ENCODE measurements around the gene ARID1B. TPM values are rescaled to one million over a fixed set of nuclear protein-coding genes. Genes with fewer than 3 reads are reported as not detected.

ARID1B gene
- total and polyA plus RNA-seq, 7 donors, result 8.4 to 115 (median 69.6) TPM

DNA sequence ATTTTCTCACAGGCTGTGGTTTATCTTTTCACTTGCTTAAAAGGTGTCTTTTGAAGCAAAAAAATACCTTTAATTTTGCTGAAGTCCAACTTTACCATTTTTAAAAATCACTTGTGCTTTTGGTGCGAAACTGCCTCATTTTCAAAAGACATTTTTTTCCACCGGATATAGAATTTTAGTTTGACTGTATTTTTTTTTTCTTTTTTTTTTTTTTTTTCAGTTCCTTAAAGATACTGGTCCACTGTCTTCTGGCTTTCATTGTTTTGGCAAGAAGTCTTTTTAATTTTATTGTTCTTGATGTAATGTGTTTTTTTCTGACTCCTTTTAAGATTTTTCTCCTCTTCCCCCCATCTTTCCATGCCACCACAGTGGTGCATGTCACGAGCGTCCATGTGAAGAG, 198.2 kb downstream of the ARID1B start:
- intact Hi-C loops (cut with DNase I), result loop anchor here (5.0 kb wide), 1 partner anchor 47 kb away; no protein-coding TSS in a partner anchor
- Histone ChIP-seq H3K4me3 (no peak overlapping the region), H3K27me3 (no peaks in the 10 kb centered on the region), H3K27ac (peak overlapping the region in 1 of 4 donors; percentile 65), H3K9me3 (no peaks in the 10 kb centered on the region), H3K36me3 (no peaks in the 10 kb centered on the region), H3K4me1 (peaks cover 0 to 65% (median 52%) of the 10 kb centered on the region in 4 donors)
- no peak for DNase-seq
- WGBS, 2 donors, result 79 to 96% methylated on average over 4 of the region's 4 CpGs
- TF ChIP-seq EP300 (IDR thresholded peaks at IDR 0.05) (no peak), CTCF (IDR thresholded peaks at IDR 0.05) (no peak), POLR2A (IDR thresholded peaks at IDR 0.05) (no peak), POLR2AphosphoS5 (IDR thresholded peaks at IDR 0.05) (no peak)

- Histone ChIP-seq H3K4me1 (peaks cover 0 to 62% (median 47%) of the 10 kb centered on the region in 4 donors), H3K9me3 (no peaks in the 10 kb centered on the region), H3K27me3 (no peaks in the 10 kb centered on the region), H3K27ac (peak overlapping the region in 3 of 4 donors; percentile 24 to 65 (median 51)), H3K36me3 (no peaks in the 10 kb centered on the region), H3K4me3 (peak overlapping the region; percentile 26 to 47 (median 37))
- no peak for TF ChIP-seq POLR2A (IDR thresholded peaks at IDR 0.05)
- TF ChIP-seq POLR2AphosphoS5 (IDR thresholded peaks at IDR 0.05), result no peak
- no peak for TF ChIP-seq EP300 (IDR thresholded peaks at IDR 0.05)
- no peak for TF ChIP-seq CTCF (IDR thresholded peaks at IDR 0.05)
- intact Hi-C loops (cut with DNase I), result loop anchor here (5.0 kb wide), 1 partner anchor 46 kb away; no protein-coding TSS in a partner anchor
- DNase-seq, result peak; percentile 63
- 70 to 84% methylated on average over 21 of the region's 21 CpGs for WGBS, 2 donors
These were observed 199.3 kb downstream of the ARID1B start for GRCh38 chr6:156976216-156977127.

- DNase-seq, result peak; percentile 86
- TF ChIP-seq EP300 (IDR thresholded peaks at IDR 0.05) (peak in 2 of 4 donors; percentile 5 to 10), POLR2A (IDR thresholded peaks at IDR 0.05) (no peak), CTCF (IDR thresholded peaks at IDR 0.05) (no peak), POLR2AphosphoS5 (IDR thresholded peaks at IDR 0.05) (peak in 2 of 4 donors; percentile 22 to 64)
- no peaks in the 10 kb centered on the region for H3K36me3 ChIP-seq
- H3K27ac ChIP-seq, result peak overlapping the region in 3 of 4 donors; percentile 19 to 65 (median 51)
- no peaks in the 10 kb centered on the region for H3K27me3 ChIP-seq
- no peak overlapping the region for H3K4me3 ChIP-seq
- intact Hi-C loops (cut with DNase I), result loop anchor here (2.0 to 5.0 kb wide), 2 partner anchors 45 to 199 kb away; no protein-coding TSS in a partner anchor
- 77 to 80% methylated on average over 8 of the region's 8 CpGs for WGBS, 2 donors
- peaks cover 0 to 59% (median 42%) of the 10 kb centered on the region in 4 donors for H3K4me1 ChIP-seq
- no peaks in the 10 kb centered on the region for H3K9me3 ChIP-seq
These were observed 200.5 kb downstream of the ARID1B start for GRCh38 chr6:156977527-156978291.

DNA sequence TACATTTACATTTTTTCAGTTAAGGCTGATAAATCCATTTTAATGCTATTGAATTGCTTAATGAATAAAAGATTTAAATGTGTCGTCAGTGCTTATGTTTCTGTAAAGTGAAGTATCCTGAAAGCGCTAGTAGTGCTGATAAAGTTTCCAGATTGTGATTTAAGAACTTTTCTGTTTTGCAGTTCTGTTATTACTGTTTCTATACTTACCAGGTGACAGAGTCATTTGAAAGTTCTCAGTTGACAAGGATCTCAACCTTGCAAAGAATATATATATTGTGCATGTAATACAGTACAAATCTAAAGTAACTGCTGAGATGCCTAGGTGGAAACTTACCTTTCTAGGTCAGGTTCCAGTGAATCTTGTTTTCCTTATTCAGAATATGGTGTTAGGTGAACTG, 201.8 kb downstream of the ARID1B start:
- H3K4me1 ChIP-seq, result peaks cover 0 to 68% (median 45%) of the 10 kb centered on the region in 4 donors
- no peak overlapping the region for H3K4me3 ChIP-seq
- no peaks in the 10 kb centered on the region for H3K27me3 ChIP-seq
- 90 to 91% methylated on average over 2 of the region's 2 CpGs for WGBS, 2 donors
- DNase-seq, result no peak
- intact Hi-C loops (cut with DNase I), result loop anchor here (2.0 to 5.0 kb wide), 2 partner anchors 43 to 200 kb away; no protein-coding TSS in a partner anchor
- H3K36me3 ChIP-seq, result no peaks in the 10 kb centered on the region
- TF ChIP-seq EP300 (IDR thresholded peaks at IDR 0.05), result no peak
- no peak for TF ChIP-seq CTCF (IDR thresholded peaks at IDR 0.05)
- no peak for TF ChIP-seq POLR2AphosphoS5 (IDR thresholded peaks at IDR 0.05)
- TF ChIP-seq POLR2A (IDR thresholded peaks at IDR 0.05), result no peak
- no peaks in the 10 kb centered on the region for H3K9me3 ChIP-seq
- no peak overlapping the region for H3K27ac ChIP-seq
